ENCODE measurements around the gene TMEM107. TPM values are rescaled to one million over a fixed set of nuclear protein-coding genes. Genes with fewer than 3 reads are reported as not detected.

TMEM107 gene
- total and polyA plus RNA-seq, 10 of the 15 experiments (the other 5 are each of a cell fraction or from before 2014, with no cell fraction given) = 7.9 to 38.7 (median 22.9) TPM

- intact Hi-C loops (cut with micrococcal nuclease; ENCODE audit: unreplicated experiment) = no loop called here
- H2AFZ ChIP-seq (ENCODE audit: control insufficient read depth, low read depth, low read length) = no peak overlapping the region
- peaks cover 11 to 28% of the 10 kb centered on the region in 2 experiments for H3K36me3 ChIP-seq (ENCODE audit: control insufficient read depth in 2 of 2, insufficient read depth in 2 of 2, low read length in 1 of 2)
- DNase-seq (ENCODE audit: low read depth, low spot score) = no peak
- 92% methylated on average over 22 of the region's 22 CpGs for WGBS (ENCODE audit: insufficient coverage, insufficient replicate concordance, low lambda C conversion rate, missing lambda C conversion rate)
- H3K9me3 ChIP-seq (replicated peaks; ENCODE audit: control insufficient read depth, insufficient read depth, low read length) = no peaks in the 10 kb centered on the region
- no peak overlapping the region for H3K9ac ChIP-seq (ENCODE audit: control insufficient read depth, insufficient read depth, low read length)
- no peaks in the 10 kb centered on the region for H4K20me1 ChIP-seq (ENCODE audit: control insufficient read depth, insufficient read depth)
- no TSS peak for BruUV-seq (replicated peaks)
- H3K27ac ChIP-seq (ENCODE audit: control insufficient read depth, insufficient read depth) = no peak overlapping the region
- no peak overlapping the region for H3K4me2 ChIP-seq (ENCODE audit: control insufficient read depth, insufficient read depth)
- ChIA-PET CTCF (interaction anchor here (1.1 kb wide), 1 partner anchor 10 kb away, joined by 3 read pairs; no protein-coding TSS in a partner anchor), POLR2A (interaction anchor here (0.6 kb wide), 1 partner anchor 10 kb away, joined by 4 read pairs; no protein-coding TSS in a partner anchor), RAD21 (ENCODE audit: unreplicated experiment) (no interaction called here), SMC1A (ENCODE audit: uncharacterized antibody, unreplicated experiment) (no interaction called here)
- no peak overlapping the region for H3K4me3 ChIP-seq
- ATAC-seq = no peak
- TF ChIP-seq RAD21 (IDR thresholded peaks at IDR 0.05; ENCODE audit: insufficient read depth, low read depth, low read length) (no peak), TBL1XR1 (IDR thresholded peaks at IDR 0.05; ENCODE audit: low read depth, low read length) (no peak), ZNF217 (IDR thresholded peaks at IDR 0.05) (no peak), POU2F2 (IDR thresholded peaks at IDR 0.05; ENCODE audit: borderline replicate concordance, low read depth, low read length) (0 out of 3 replicates have a peak, but pooled peaks have one; percentile 5), POLR2AphosphoS5 (IDR thresholded peaks at IDR 0.05; ENCODE audit: low read length) (peak; percentile 71)
- FAIRE-seq = no peak
- H3K79me2 ChIP-seq (ENCODE audit: control insufficient read depth, insufficient read depth, low read length) = no peaks in the 10 kb centered on the region
- H3K27me3 ChIP-seq (replicated peaks in 1 of 2; ENCODE audit: control insufficient read depth in 2 of 2, insufficient read depth in 2 of 2, low read length in 1 of 2) = no peaks in the 10 kb centered on the region
- H3K4me1 ChIP-seq (ENCODE audit: control insufficient read depth, insufficient read depth, low read length) = peaks cover 3% of the 10 kb centered on the region
- in situ Hi-C loops (cut with MboI) = no loop called here
These were observed 32.4 kb downstream of the TMEM107 start for GRCh38 chr17:8143581-8144400.

- Histone ChIP-seq H4K20me1 (ENCODE audit: control insufficient read depth, insufficient read depth) (no peaks in the 10 kb centered on the region), H3K4me3 (no peak overlapping the region), H3K27me3 (replicated peaks in 1 of 2; ENCODE audit: control insufficient read depth in 2 of 2, insufficient read depth in 2 of 2, low read length in 1 of 2) (no peaks in the 10 kb centered on the region), H3K79me2 (ENCODE audit: control insufficient read depth, insufficient read depth, low read length) (no peaks in the 10 kb centered on the region), H3K9me3 (replicated peaks; ENCODE audit: control insufficient read depth, insufficient read depth, low read length) (no peaks in the 10 kb centered on the region), H3K27ac (ENCODE audit: control insufficient read depth, insufficient read depth) (no peak overlapping the region), H3K4me1 (ENCODE audit: control insufficient read depth, insufficient read depth, low read length) (peaks cover 3% of the 10 kb centered on the region), H3K4me2 (ENCODE audit: control insufficient read depth, insufficient read depth) (no peak overlapping the region), H2AFZ (ENCODE audit: control insufficient read depth, low read depth, low read length) (no peak overlapping the region), H3K9ac (ENCODE audit: control insufficient read depth, insufficient read depth, low read length) (no peak overlapping the region), H3K36me3 (ENCODE audit: control insufficient read depth in 2 of 2, insufficient read depth in 2 of 2, low read length in 1 of 2) (peaks cover 5 to 27% of the 10 kb centered on the region in 2 experiments)
- CTCF ChIA-PET = interaction anchor here (1.1 kb wide), 1 partner anchor 9 kb away, joined by 3 read pairs; no protein-coding TSS in a partner anchor
- FAIRE-seq (no peak), ATAC-seq (no peak), DNase-seq (ENCODE audit: low read depth, low spot score) (no peak)
- no TSS peak for BruUV-seq (replicated peaks)
- WGBS (ENCODE audit: insufficient coverage, insufficient replicate concordance, low lambda C conversion rate, missing lambda C conversion rate) = 82% methylated on average over 10 of the region's 15 CpGs
- in situ Hi-C loops (cut with MboI) = no loop called here
- POLR2A ChIA-PET = interaction anchor here (0.6 kb wide), 1 partner anchor 10 kb away, joined by 4 read pairs; no protein-coding TSS in a partner anchor
- RAD21 ChIA-PET (ENCODE audit: unreplicated experiment) = no interaction called here
- intact Hi-C loops (cut with micrococcal nuclease; ENCODE audit: unreplicated experiment) = no loop called here
- SMC1A ChIA-PET (ENCODE audit: uncharacterized antibody, unreplicated experiment) = no interaction called here
- TF ChIP-seq SMAD1 (IDR thresholded peaks at IDR 0.05; ENCODE audit: low read depth, partially characterized antibody) = no peak
- TF ChIP-seq KDM1A (IDR thresholded peaks at IDR 0.05; ENCODE audit: borderline replicate concordance) = no peak
- no peak for TF ChIP-seq RUNX3 (IDR thresholded peaks at IDR 0.05; ENCODE audit: low read length)
- TF ChIP-seq ZNF207 (IDR thresholded peaks at IDR 0.05; ENCODE audit: borderline replicate concordance) = no peak
- no peak for TF ChIP-seq GABPA (IDR thresholded peaks at IDR 0.05; ENCODE audit: low read depth)
- TF ChIP-seq ZBTB40 (IDR thresholded peaks at IDR 0.05; ENCODE audit: borderline replicate concordance) = no peak
- TF ChIP-seq NR2C1 (IDR thresholded peaks at IDR 0.05) = no peak
These were observed 33.1 kb downstream of the TMEM107 start for GRCh38 chr17:8142887-8143580.
